ENCODE measurements around the gene CHN2.

- TF ChIP-seq CTCF (IDR thresholded peaks at IDR 0.05) = no peak
- no peak for TF ChIP-seq POLR2AphosphoS5 (IDR thresholded peaks at IDR 0.05)
- no peak for TF ChIP-seq POLR2A (IDR thresholded peaks at IDR 0.05)
Observed at GRCh38 chr7:29285444-29285793, 90.8 kb downstream of the CHN2 start.

Data from transverse colon (tissue), 4 donors.